Hepatocyte (in vitro differentiated cells): ENCODE measurements around the gene ROR2. TPM values are rescaled to one million over a fixed set of nuclear protein-coding genes. Genes with fewer than 3 reads are reported as not detected.

Experiments used
- DNase-seq: peaks from one replicate; pipeline ENCODE4 v3.0.0-alpha.2; 2016; ENCODE audit warnings: low spot score
- H2AFZ ChIP-seq: fragments of 200-600 bp; sonication (generic); 2 replicates; pipeline ENCODE4 v1.6.0; 2016; ENCODE audit warnings: antibody characterized with exemption, mild to moderate bottlenecking
- H3K27ac ChIP-seq: fragments of 200-600 bp; sonication (generic); 2 replicates; pipeline ENCODE4 v1.5.1; 2016; ENCODE audit warnings: mild to moderate bottlenecking
- H3K27me3 ChIP-seq: fragments of 200-600 bp; sonication (generic); 2 replicates; pipeline ENCODE4 v1.6.1; 2016
- H3K36me3 ChIP-seq: fragments of 200-600 bp; sonication (generic); replicated peaks from 2 replicates; pipeline ENCODE4 v1.5.1; 2016; ENCODE audit warnings: low read depth; ENCODE audit not compliant: insufficient read depth
- H3K4me1 ChIP-seq: fragments of 200-600 bp; sonication (generic); 2 replicates; pipeline ENCODE4 v1.5.1; 2016; ENCODE audit warnings: mild to moderate bottlenecking, moderate library complexity; ENCODE audit not compliant: insufficient read depth
- H3K4me2 ChIP-seq: fragments of 200-600 bp; sonication (generic); 2 replicates; pipeline ENCODE4 v1.6.0; 2016
- H3K4me3 ChIP-seq: fragments of 200-600 bp; sonication (generic); 2 replicates; pipeline ENCODE4 v1.5.1; 2016; ENCODE audit warnings: mild to moderate bottlenecking
- H3K79me2 ChIP-seq: fragments of 200-600 bp; sonication (generic); 2 replicates; pipeline ENCODE4 v1.6.0; 2017; ENCODE audit warnings: mild to moderate bottlenecking
- H3K9me2 ChIP-seq: fragments of 200-600 bp; sonication (generic); replicated peaks from 2 replicates; pipeline ENCODE4 v1.6.0; 2017; ENCODE audit warnings: mild to moderate bottlenecking; ENCODE audit not compliant: insufficient read depth
- H3K9me3 ChIP-seq: fragments of 200-600 bp; sonication (generic); 2 replicates; pipeline ENCODE4 v1.5.1; 2016; ENCODE audit warnings: low read depth, mild to moderate bottlenecking
- H4K20me1 ChIP-seq: fragments of 200-600 bp; sonication (generic); 2 replicates; pipeline ENCODE4 v1.6.0; 2016; ENCODE audit warnings: mild to moderate bottlenecking; ENCODE audit not compliant: insufficient read depth, poor library complexity, severe bottlenecking
- CTCF ChIP-seq: fragments of 200-600 bp; sonication (generic); IDR thresholded peaks from 2 replicates; pipeline ENCODE4 v1.5.1; 2016; ENCODE audit warnings: antibody characterized with exemption, mild to moderate bottlenecking; ENCODE audit not compliant: poor library complexity
- EZH2 ChIP-seq: fragments of 200-600 bp; sonication (generic); IDR thresholded peaks from 2 replicates; pipeline ENCODE4 v1.6.1; 2016; ENCODE audit warnings: antibody characterized with exemption, mild to moderate bottlenecking, borderline replicate concordance
- EZH2phosphoT487 ChIP-seq: fragments of 200-600 bp; sonication (generic); IDR thresholded peaks from one replicate; pipeline ENCODE4 v1.6.1; 2018; ENCODE audit warnings: antibody characterized with exemption, mild to moderate bottlenecking, low read depth, moderate library complexity; ENCODE audit not compliant: unreplicated experiment, severe bottlenecking
- whole genome bisulfite sequencing: methylation state at CpG from one replicate; pipeline ENCODE4 v1.1.6; 2016; ENCODE audit warnings: low lambda C conversion rate; ENCODE audit errors: missing lambda C conversion rate; 5-methylcytosine and 5-hydroxymethylcytosine counted together
- polyA plus RNA-seq: library from polyadenylated mRNA; unstranded; fragments of >200 nt; fragmentation: Nextera tagmentation; extraction: Ambion mirVana; gene quantifications from 2 replicates; pipeline ENCODE4 v1.2.1, GENCODE V29; 2016
- total RNA-seq: library from RNA; depleted of rRNA; stranded (reverse); fragments of >200 nt; gene quantifications from 2 replicates; pipeline ENCODE4 v1.2.3, GENCODE V29; 2014

ROR2 gene
- total and polyA plus RNA-seq, 2 experiments from 2014 or later: 25.6 to 29.5 TPM

- no peak overlapping the region for H3K4me3 ChIP-seq
- H3K36me3 ChIP-seq: no peaks in the 10 kb centered on the region
- no peak overlapping the region for H3K4me2 ChIP-seq
- no peak overlapping the region for H3K27ac ChIP-seq
- no peak for DNase-seq
- no peaks in the 10 kb centered on the region for H3K9me2 ChIP-seq
- H3K27me3 ChIP-seq: no peaks in the 10 kb centered on the region
- TF ChIP-seq EZH2phosphoT487 (no peak), EZH2 (no peak), CTCF (no peak)
- H2AFZ ChIP-seq: no peak overlapping the region
- 76% methylated on average over 7 of the region's 7 CpGs for WGBS
- H4K20me1 ChIP-seq: peaks cover 19% of the 10 kb centered on the region
- no peaks in the 10 kb centered on the region for H3K9me3 ChIP-seq
- H3K79me2 ChIP-seq: peaks cover 96% of the 10 kb centered on the region
- H3K4me1 ChIP-seq: peaks cover 6% of the 10 kb centered on the region
These were observed 10.1 kb downstream of the ROR2 start for GRCh38 chr9:91939978-91940377.

- Histone ChIP-seq H3K4me3 (no peak overlapping the region), H2AFZ (no peak overlapping the region), H3K27ac (no peak overlapping the region), H3K9me3 (no peaks in the 10 kb centered on the region), H3K27me3 (no peaks in the 10 kb centered on the region), H3K4me1 (peaks cover 11% of the 10 kb centered on the region), H3K9me2 (no peaks in the 10 kb centered on the region), H3K36me3 (no peaks in the 10 kb centered on the region), H3K4me2 (no peak overlapping the region), H4K20me1 (peaks cover 23% of the 10 kb centered on the region), H3K79me2 (peaks cover 96% of the 10 kb centered on the region)
- no peak for DNase-seq
- TF ChIP-seq EZH2 (no peak), CTCF (no peak), EZH2phosphoT487 (no peak)
- WGBS: 87% methylated on average over 5 of the region's 5 CpGs
These were observed 12.3 kb downstream of the ROR2 start for GRCh38 chr9:91937727-91938126.

- TF ChIP-seq EZH2phosphoT487 (no peak), EZH2 (no peak), CTCF (no peak)
- Histone ChIP-seq H3K27ac (peak overlapping the region; percentile 36), H3K4me2 (no peak overlapping the region), H3K4me1 (peaks cover 11% of the 10 kb centered on the region), H3K9me3 (peaks cover 2% of the 10 kb centered on the region), H3K79me2 (peaks cover 96% of the 10 kb centered on the region), H3K4me3 (no peak overlapping the region), H3K27me3 (no peaks in the 10 kb centered on the region), H3K36me3 (no peaks in the 10 kb centered on the region), H4K20me1 (peaks cover 23% of the 10 kb centered on the region), H2AFZ (no peak overlapping the region), H3K9me2 (no peaks in the 10 kb centered on the region)
- 67% methylated on average over 9 of the region's 9 CpGs for WGBS
- no peak for DNase-seq
These were observed 13.0 kb downstream of the ROR2 start for GRCh38 chr9:91937056-91937455.
